Chondrocyte (in vitro differentiated cells): ENCODE results near the gene PSORS1C1. TPM values are rescaled to one million over a fixed set of nuclear protein-coding genes. Genes with fewer than 3 reads are reported as not detected.
"Not testable (repeated sequence)": the region's sequence is repeated elsewhere in the genome, so short reads cannot be mapped to it uniquely, and the experiment has no call there.

ENCODE experiments used
- DNase-seq: peaks from one replicate; pipeline ENCODE4 v3.0.0; 2021; ENCODE audit warnings: mixed read lengths, low spot score
- H3K27ac Mint-ChIP-seq: one replicate; pipeline ENCODE4 v1.8.0; 2021; ENCODE audit warnings: mild to moderate bottlenecking, moderate library complexity, mixed read lengths; ENCODE audit not compliant: unreplicated experiment
- H3K27me3 Mint-ChIP-seq: 2 replicates; pipeline ENCODE4 v1.8.0; 2021; ENCODE audit warnings: low read depth, mixed read lengths
- H3K36me3 Mint-ChIP-seq: 2 replicates; pipeline ENCODE4 v1.8.0; 2021; ENCODE audit warnings: low read depth, mixed read lengths
- H3K4me1 Mint-ChIP-seq: 2 replicates; pipeline ENCODE4 v1.8.0; 2021; ENCODE audit warnings: low read depth, mild to moderate bottlenecking, mixed read lengths
- H3K4me3 Mint-ChIP-seq: one replicate; pipeline ENCODE4 v1.8.0; 2021; ENCODE audit warnings: mild to moderate bottlenecking, moderate library complexity, mixed read lengths; ENCODE audit not compliant: unreplicated experiment
- H3K9me3 Mint-ChIP-seq: 2 replicates; pipeline ENCODE4 v1.8.0; 2021; ENCODE audit warnings: low read depth, mixed read lengths
- CTCF ChIP-seq: fragments of 200-600 bp; sonication (generic); IDR thresholded peaks from 2 replicates; pipeline ENCODE4 v1.5.0; 2021; ENCODE audit warnings: antibody characterized with exemption, mild to moderate bottlenecking, moderate library complexity
- total RNA-seq: library from RNA; stranded (reverse); gene quantifications from 3 replicates; pipeline ENCODE4 v1.2.1, GENCODE V29; 2021

Gene PSORS1C1
- total RNA-seq, 1 donor from 2014 or later, result 5.5 TPM

DNA sequence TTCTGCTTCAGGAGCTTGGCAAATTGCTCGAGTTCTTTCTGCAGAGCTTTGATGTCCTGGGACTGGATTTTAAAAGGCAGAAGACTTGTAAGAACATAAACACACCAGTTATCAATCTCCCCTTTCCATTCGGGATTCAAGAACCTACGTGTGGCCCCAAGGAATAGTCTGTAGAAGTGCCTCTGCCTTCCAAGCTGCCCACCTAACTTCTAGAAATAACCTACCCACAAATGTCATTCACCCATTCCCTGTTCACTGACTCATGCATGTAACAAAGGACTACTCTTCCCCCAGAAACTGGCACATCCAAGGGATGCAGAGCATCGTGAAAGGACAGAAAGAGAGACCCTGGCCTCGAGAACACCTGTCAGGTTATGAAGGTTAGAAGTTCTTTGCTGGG lies 51.4 kb downstream of the PSORS1C1 start:
- no peak for TF ChIP-seq CTCF
- Mint-ChIP-seq H3K36me3 (no peaks in the 10 kb centered on the region), H3K27ac (no peak overlapping the region), H3K4me1 (no peaks in the 10 kb centered on the region), H3K27me3 (no peaks in the 10 kb centered on the region), H3K4me3 (no peak overlapping the region), H3K9me3 (no peaks in the 10 kb centered on the region)
- no peak for DNase-seq

GRCh38 chr6:31168606-31169005 lies 54.0 kb downstream of the PSORS1C1 start:
- no peak for TF ChIP-seq CTCF
- Mint-ChIP-seq H3K4me3 (no peak overlapping the region), H3K36me3 (no peaks in the 10 kb centered on the region), H3K27me3 (no peaks in the 10 kb centered on the region), H3K27ac (no peak overlapping the region), H3K4me1 (no peaks in the 10 kb centered on the region), H3K9me3 (no peaks in the 10 kb centered on the region)
- DNase-seq, result no peak

DNA sequence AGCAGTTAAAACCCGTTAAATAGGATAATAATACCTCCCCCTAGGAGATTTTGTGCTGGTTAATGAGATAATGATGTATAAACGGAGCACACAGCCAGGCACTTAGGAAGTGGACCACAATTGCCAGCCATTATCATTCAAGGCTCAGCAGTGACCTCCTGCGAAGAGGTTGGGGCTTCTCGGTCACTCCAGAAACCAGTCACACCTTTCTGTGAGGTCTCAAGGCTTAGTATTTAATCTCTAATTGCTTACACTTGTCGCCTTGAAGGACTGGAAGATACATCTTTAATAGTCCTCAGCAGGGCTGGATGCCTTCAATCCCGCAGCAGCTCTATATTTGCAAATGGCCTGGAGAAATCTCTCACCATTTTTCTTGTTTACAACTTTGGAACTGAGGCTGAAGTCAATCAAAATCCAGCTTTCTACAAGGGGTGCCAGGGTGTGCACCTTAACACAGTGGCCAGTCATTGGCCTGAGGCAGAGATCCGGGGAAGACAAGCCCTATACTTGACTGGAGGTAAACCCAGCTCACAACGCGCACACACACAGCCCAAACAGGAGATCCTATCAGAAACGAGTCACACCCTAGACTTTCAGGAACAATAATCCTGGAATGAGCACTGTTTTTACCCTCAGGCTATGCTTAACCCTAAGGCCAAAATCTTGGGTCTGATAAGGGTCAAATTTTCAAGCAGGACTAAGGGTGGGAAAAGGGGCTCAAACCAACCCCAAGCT lies 54.7 kb downstream of the PSORS1C1 start:
- Mint-ChIP-seq H3K4me3 (no peak overlapping the region), H3K9me3 (no peaks in the 10 kb centered on the region), H3K27me3 (no peaks in the 10 kb centered on the region), H3K4me1 (no peaks in the 10 kb centered on the region), H3K27ac (no peak overlapping the region), H3K36me3 (no peaks in the 10 kb centered on the region)
- TF ChIP-seq CTCF, result no peak
- no peak for DNase-seq

GRCh38 chr6:31169858-31170599 lies 55.4 kb downstream of the PSORS1C1 start:
- not testable (repeated sequence) for H3K27ac Mint-ChIP-seq, H3K36me3 Mint-ChIP-seq, H3K27me3 Mint-ChIP-seq, H3K4me1 Mint-ChIP-seq, H3K9me3 Mint-ChIP-seq, H3K4me3 Mint-ChIP-seq
- DNase-seq, result peak; percentile 87

- H3K4me1 Mint-ChIP-seq, result no peaks in the 10 kb centered on the region
- TF ChIP-seq CTCF, result no peak
- no peaks in the 10 kb centered on the region for H3K36me3 Mint-ChIP-seq
- H3K9me3 Mint-ChIP-seq, result no peaks in the 10 kb centered on the region
- no peaks in the 10 kb centered on the region for H3K27me3 Mint-ChIP-seq
- no peak within 1 kb of the TSS for H3K4me3 Mint-ChIP-seq
- H3K27ac Mint-ChIP-seq, result no peak within 1 kb of the TSS
- DNase-seq, result peak; percentile 49
These were observed 55.9 kb downstream of the PSORS1C1 start, which contains the start of gene POU5F1 for GRCh38 chr6:31170600-31170881. POU5F1 (minus strand) TSS chr6:31170682; CDS start chr6:31170620, 62 bp downstream.
